Stimulated activated CD8-positive, alpha-beta memory T cell treated with anti-CD3 and anti-CD28 coated beads, Interleukin-2, amount 100 ng/mL, for 48 hours (primary cell): ENCODE results near the gene POLR1A.

Experiments
- DNase-seq, 2 donors: peaks; one replicate each; pipeline ENCODE4 v3.0.0-alpha.2; 2020; ENCODE audit warnings: low read depth in 2 of 2

The POLR1A gene

DNA sequence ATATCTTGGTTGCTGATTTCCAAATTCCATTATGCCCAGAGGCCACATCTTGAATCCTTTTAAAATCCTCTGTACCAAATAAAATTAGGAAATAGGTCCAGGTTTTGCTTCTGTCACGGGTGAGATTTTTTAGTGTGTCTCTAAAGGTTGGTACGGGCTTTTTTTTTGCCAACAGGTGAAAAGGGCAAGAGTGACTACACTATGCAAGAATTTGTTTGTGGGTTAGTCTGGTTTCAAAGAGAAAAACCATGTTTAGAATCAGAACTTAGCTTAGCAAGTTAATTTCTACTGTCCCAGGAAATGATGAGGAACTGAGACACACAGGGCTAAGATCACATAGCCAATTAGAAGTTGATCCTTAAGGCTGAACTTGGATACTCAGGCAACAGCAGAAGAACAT, 41.7 kb downstream of the POLR1A start:
- no peak for DNase-seq

DNA sequence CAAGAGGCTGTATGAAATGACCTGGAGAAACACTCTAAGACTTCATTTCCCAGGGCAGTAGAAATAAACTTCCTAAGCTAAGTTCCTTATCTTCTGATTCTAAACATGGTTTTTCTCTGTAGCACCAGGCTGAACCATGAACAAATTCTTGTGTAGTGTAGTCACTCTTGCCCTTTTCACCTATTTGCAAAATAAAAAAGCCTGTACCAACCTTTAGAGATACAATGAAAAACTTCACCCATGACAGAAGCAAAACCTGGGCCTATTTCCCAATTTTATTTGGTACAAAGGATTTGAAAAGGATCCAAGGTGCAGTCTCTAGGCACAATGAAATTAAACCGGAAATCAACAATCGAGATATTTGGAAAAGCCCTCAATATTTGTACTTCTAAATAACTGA, 43.6 kb downstream of the POLR1A start:
- no peak for DNase-seq

DNA sequence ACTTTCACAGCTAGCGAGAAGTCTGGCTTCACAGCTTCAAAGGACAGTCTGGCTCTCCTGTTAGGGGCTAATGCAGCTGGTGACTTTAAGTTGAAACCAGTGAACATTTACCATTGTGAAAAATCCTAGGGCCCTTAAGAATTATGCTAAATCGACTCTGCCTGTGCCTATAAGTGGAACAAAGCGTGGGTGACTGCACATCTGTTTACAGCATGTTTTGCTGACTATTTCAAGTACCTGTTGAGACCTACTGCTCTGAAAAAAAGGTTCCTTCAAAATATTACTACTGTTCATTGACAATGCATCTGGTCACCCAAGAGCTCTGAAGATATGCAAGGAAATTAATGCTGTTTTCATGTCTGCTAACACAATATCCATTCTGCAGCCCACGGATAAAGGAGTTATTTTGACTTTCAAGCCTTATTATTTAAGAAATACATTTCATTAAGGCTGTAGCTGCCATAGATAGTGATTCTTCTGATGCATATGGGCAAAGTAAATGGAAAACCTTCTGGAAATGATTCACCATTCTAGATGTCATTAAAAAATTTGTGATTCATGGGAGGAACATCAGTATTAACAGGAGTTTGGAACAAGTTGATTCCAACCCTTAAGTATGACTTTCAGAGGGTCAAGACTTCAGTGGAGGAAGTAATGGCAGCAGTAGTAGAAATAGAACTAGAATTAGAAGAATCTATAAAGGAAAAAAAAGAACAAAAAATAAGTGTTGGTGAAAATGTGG, 48.9 kb downstream of the POLR1A start:
- DNase-seq, result no peak

GRCh38 chr2:86055314-86055713, 50.4 kb downstream of the POLR1A start:
- no peak for DNase-seq

- no peak for DNase-seq
Observed at GRCh38 chr2:86054535-86055082, 51.1 kb downstream of the POLR1A start.

DNA sequence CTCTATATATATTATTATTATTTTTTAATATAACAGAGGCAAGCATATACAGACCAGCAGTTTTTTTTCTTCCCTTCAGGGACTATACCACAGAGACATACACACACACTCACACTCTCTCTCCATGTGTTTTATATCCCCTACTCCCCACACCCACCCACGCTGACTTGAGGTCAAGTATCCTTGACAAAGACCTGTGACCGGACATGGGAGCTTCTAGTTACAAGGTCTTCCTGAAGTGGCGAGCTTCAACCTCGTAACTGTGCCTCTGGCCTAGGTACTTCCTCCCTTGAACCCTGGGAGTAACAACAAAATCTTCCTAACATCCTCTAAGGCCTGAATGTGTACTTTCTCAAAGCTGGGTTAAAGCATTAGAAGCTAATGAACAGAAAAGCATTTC, 52.5 kb downstream of the POLR1A start:
- no peak for DNase-seq

DNA sequence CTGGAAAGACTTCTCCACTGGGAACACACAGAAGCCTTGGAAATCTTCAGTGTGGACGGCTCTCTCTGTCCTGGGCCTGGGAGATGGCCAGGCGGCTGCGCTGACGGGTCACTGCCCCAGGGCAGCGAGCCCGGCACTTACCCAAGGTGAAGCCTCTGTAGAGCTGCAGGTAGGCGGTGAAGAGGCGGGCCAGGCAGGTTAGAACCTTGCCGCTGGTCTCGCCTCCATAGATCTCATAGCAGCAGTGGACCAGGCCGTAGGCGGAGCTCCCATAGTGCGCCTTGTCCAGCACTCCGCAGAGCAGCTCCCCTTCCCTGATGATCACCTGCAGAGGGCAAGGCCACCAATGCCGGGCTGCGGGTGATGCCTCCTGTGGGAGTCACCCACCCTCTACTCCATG, 53.0 kb downstream of the POLR1A start:
- no peak for DNase-seq

- DNase-seq, result no peak
Observed at GRCh38 chr2:86052265-86052664, 53.4 kb downstream of the POLR1A start.

- no peak for DNase-seq
Observed at GRCh38 chr2:86050301-86050700, 55.4 kb downstream of the POLR1A start.

- DNase-seq, result no peak
Observed at GRCh38 chr2:86049529-86049928, 56.2 kb downstream of the POLR1A start.

DNA sequence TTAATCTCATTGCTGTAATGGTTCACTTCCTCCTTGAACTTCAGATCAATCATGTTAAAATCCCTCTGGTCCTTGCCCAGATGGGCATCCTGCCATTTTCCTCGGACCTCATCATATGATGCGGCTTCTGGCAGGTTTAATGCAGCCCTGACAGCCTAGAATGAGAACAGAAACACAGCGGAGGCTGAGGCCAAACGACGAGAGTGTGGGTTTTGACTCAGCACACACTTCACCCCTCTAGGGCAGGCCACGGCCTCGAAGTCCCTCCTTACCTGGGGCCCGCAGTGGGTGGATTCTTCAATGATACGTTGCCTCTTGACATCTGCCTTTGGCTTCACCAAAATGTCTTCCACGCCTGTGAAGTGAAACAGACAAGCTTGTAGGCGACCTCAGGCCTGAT, 56.8 kb downstream of the POLR1A start:
- DNase-seq, result no peak

- no peak for DNase-seq
Observed at GRCh38 chr2:86048383-86048701, 57.3 kb downstream of the POLR1A start.

DNA sequence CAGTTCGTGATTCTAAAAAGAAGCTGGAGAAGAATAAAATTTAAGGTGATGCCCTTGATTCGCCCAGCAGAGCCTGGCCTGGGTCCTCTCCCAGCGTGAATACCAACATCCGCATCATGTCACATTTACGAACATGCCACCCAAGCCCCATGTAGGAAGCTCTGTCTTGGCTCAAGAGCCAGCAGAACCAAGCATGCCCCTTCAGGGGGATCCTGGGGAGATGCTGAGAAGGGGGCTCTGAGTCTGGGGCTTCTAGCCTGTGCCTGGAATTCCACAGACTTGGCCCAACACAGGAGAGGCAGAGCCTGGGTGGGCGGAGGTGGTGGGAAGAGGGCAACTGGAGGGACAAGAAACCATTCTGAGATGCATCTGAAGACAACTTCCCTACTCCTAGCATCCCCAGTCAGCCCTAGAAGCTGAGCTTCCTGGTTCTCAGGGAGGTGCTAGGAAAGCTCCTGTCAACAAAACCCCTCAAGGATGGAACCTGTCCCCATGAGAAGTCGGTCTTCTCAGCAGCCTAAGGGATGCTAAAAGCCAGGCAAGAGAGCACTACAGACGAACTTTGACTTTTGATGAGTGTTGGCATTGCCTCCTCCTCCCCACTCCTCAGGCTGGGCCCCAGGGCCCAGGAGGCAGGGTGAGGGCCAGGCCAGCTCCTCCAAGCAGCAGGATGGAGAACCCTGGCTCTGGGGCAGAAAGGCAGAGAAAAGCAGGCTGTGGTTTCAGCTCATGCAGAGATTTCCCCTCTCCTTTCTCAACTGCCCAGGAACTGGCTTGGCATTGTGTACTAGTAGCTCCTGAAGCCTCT, 57.9 kb downstream of the POLR1A start:
- DNase-seq, result no peak

- DNase-seq, result no peak
Observed at GRCh38 chr2:86045541-86045940, 60.1 kb downstream of the POLR1A start.

- no peak for DNase-seq
Observed at GRCh38 chr2:86044614-86045013, 61.1 kb downstream of the POLR1A start.

GRCh38 chr2:86044045-86044444, 61.6 kb downstream of the POLR1A start:
- no peak for DNase-seq

DNA sequence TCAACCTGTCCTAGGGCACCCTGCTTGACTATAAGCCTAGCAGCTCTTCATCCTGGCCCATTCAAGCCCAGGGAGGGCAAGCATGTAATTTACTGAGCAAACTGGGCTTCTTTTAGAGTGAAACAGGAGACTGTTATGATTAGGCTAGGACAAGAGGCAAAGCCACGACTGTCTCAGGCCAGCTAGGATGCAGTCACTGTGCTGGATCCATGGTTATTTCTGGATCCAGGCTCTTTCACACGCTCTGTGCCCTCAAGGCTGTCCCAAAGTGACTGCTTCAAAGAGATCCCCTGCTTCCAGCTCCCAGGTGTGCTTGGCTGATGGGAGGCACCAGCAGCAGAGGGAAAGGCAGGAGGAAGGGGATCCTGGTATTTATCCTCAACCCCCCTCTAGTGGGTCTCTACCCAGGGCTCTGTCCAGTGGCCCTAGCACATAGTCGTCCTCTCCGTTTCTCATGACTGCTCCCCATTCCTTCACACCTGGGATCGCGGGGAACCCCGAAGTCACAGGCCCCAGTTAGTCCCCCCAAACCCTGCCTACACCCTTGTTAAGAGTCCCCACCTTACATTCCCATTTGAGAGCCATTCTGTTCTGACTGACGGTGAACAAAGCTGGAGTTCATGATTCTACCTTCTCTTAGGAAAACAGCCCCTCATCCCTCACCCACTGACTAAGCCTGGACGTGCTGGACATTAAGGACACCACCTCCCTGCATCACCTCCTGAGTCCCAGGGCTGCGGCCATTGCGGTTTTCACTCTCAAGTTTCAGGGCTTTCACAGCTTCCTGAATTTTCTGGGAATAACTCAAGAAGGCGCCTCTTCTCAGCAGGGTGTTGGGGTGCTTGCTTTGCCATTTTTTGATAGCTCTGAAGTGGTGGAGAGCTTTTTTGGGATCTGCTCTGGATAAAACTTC, 63.2 kb downstream of the POLR1A start:
- DNase-seq, result no peak

DNA sequence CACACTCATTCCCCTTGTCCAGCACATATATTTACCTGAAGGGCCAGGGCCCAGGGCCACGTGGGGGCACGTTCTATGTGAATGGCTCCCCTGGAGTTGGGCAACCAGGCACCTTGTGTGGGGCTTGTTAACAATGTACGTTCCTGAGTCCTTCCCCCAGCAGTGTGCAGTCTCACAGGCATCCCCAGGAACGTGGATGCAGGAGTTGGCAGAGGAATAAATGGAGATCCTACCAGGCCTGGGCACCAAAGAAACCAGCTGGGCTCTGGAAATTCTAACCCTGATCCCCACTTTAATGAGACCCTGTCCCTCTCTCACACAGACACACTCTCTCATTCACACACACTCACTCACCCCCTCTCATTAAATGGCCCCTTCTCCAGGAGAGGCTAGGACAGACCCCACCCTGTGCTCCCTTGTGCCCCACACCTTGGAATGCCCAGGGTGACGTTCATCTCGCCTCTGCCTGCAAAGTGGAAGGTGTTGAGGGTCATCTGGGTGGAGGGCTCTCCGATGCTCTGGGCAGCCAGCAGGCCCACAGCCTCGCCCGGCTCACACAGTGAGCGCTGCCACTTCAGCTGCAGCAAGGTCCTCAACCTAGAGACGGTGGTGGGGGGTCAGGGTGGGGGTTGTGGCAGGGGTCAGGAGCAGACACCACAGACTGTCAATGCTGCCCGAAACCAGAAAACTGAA, 65.6 kb downstream of the POLR1A start:
- DNase-seq, result no peak

DNA sequence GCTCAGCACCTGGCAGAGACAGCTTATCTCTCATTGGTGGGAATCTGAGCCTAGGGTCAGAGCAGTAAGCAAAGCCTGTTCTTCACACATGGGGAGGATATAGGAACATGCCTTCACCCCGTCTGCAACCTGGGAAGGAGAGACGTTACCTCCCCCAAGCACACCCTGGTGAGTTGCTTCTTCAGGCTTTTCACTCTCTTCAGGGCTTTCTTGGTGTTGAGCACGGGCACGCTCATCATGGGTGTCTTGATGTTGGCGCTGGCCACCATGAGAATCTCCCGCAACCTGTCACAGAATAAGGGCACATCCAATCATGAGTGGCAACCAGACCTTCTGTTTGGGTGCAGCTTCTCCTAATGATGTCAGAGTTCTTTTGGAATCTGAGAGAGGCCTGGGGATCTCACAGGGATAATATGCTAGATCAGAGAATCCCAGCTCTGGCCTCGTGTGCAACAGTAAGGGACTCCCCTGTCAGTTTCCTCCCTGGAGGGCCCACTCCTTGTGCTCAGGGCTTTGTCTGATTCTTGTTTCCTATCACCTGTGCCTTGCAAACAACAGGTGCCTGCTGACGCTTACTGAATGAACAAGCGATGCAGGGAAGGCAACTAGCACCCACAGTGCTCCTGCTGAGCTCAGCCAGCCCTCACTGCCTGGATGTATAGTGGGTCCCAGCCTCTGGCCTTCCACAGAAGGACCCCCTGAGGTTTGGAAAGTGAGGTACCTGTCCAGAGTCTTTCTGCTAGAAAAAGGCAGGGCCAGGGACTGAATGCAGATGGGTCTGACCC, 66.3 kb downstream of the POLR1A start:
- DNase-seq, result no peak

DNA sequence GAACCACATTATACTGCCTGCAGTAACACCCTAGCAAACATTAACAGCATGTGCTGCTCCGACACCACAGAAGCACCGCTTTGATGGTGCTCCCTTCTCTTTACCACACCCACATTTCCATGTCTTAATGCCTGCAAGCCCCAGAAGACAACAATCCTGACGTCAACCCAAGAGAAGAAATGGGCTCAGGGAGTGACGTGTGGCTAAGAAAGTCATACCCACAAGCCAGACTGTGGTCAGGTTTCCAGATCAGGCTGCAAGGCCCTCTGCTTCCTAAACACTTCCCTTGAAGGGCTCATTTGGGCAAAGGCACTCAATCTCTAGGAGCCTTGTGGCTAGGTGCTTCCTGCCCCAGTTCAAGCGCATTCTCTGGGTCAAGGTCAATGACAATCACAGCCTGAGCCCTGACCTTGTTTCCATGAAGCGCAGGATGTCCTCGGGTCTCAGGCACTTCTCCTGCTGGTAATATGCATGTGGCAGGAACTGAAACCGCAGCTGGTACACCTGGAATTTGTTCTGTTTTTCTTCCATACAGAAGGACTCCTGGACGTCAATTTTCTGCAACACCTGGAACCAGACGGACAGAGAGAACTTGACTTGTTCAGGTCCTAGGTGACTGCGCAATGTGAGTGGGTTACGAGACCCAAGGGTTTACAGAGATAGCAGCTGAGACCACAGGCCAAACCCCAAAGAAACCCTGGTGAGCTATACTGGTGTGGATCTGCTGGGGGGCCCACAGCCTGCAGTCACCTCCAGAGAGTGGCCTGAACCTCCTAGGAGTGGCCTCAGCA, 67.2 kb downstream of the POLR1A start:
- DNase-seq, result peak in 1 of 2 donors; percentile 51
